Measurements from ENCODE around the gene ZNF541.
"Not testable (repeated sequence)": the region's sequence is repeated elsewhere in the genome, so short reads cannot be mapped to it uniquely, and the experiment has no call there.

The ZNF541 gene

GRCh38 chr19:47600246-47601179, 27.6 kb upstream of the ZNF541 start:
- FAIRE-seq: no peak

GRCh38 chr19:47599671-47600245, 26.8 kb upstream of the ZNF541 start:
- FAIRE-seq: not testable (repeated sequence)

- FAIRE-seq: no peak
Observed at GRCh38 chr19:47598407-47599349, 25.7 kb upstream of the ZNF541 start.

DNA sequence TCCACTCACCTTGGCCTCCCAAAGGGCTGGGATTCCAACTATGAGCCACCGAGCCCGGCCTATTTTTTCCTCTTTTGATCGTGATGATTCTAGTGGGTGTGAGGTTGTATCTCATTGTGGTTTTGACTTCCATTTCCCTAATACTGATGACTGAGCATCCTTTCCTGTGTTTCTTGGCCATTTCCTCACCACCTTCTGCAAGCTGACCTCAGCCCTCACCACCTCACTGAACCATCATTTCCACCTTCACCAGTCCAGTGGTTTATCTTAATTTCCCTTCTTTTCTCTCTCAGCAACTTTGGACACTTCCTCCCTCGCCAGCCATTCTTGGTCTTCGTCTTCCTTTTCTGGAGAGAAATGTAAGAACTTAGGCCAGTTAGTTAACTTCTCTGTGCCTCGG, 23.0 kb upstream of the ZNF541 start:
- no peak for FAIRE-seq

DNA sequence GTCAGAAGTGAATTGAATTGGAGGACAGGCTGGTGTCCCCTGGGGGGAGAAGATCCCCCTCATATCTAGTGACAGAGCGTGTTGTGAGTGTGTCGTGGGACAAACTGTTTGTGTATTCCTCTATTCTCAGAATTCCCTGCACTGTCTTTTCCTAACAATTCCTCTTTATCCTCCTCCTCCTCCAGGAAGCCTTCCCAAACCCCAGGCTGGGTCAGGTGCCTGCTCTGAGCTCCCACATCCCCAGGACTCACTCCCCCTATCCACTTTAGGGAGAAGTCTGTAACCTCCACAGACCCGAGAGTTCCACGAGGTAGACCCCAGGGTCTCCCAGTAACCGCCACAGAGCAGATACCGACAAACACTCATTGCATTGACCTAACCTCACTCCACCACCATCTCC, 20.9 kb upstream of the ZNF541 start:
- no peak for FAIRE-seq

DNA sequence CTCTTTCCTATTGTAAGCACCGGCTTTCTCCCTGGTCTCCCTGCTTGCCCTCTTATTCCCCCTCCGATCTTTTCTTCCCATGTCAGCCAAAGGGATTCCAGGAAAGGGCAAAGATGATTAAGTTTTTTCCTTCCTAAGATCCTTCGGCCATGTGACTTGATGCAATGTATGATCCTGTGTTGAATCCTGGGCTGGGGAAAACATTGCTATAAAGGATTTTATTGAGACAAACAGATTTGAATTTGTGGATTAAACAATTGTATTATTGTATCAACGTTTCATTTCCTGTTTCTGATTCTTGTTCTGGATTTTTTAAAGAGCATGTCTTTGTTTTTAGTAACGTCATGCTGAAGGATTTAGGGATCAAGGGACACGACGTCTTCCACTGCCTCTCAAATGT, 16.9 kb upstream of the ZNF541 start:
- FAIRE-seq: no peak

GRCh38 chr19:47587295-47587694, 14.3 kb upstream of the ZNF541 start:
- FAIRE-seq: no peak

DNA sequence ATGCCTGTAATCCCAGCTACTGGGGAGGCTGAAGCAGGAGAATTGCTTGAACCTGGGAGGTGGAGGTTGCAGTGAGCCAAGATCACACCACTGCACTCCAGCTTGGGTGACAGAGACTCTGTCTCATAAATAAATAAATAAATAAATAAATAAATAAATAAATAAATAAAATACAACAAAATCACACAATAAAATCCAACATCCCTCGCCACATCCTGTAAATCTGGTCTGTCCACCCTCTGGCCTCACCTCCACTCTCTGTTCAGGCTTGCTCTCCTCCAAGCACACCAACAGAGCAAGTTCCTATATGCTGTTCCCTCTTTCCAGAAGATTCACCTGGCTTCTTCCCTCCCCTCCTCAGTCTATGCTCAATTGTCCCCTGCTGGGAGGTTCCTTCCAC, 10.2 kb upstream of the ZNF541 start:
- not testable (repeated sequence) for FAIRE-seq

GRCh38 chr19:47582320-47582909, 9.5 kb upstream of the ZNF541 start:
- no peak for FAIRE-seq

DNA sequence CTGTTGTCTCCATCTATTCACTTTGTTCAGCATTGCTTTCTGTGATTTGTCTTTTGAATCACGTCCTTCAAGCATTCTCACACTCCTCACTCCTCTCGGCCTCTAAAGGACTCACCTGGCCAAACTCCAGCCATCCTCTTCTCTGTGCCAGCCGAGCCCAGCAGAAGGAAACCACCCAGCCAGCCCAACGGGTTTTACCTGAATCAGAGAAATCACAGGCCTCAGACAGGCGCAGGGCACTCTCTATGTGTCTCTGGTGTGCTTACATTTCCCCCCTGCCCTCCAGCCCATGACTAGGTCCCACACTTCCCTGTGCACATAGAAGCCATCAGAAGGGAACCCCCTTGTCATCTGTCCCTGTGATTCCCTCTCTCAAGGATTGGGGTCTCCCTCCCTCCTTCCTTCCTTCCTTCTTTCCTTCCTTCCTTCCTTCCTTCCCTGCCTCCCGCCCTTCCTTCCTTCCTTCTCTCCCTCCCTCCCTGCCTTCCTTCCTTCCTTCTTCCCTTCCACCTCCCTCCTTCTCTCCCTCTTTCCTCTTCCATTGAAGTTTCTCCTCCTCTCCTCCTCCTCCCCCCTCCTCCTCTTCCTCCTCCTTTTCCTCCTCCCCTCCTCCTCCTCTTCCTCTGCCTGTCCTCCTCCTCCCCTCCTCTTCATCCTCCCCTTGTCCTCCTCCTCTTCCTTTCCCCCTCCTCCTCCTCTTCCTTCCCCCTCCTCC, 8.8 kb upstream of the ZNF541 start:
- no peak for FAIRE-seq

GRCh38 chr19:47580397-47580796, 7.4 kb upstream of the ZNF541 start:
- FAIRE-seq: no peak

GRCh38 chr19:47572635-47573034, 313 bp downstream of the ZNF541 start:
- FAIRE-seq: no peak

- FAIRE-seq: no peak
Observed at GRCh38 chr19:47569331-47569730, 3.6 kb downstream of the ZNF541 start.

GRCh38 chr19:47564081-47564480, 8.9 kb downstream of the ZNF541 start:
- FAIRE-seq: peak; percentile 72

DNA sequence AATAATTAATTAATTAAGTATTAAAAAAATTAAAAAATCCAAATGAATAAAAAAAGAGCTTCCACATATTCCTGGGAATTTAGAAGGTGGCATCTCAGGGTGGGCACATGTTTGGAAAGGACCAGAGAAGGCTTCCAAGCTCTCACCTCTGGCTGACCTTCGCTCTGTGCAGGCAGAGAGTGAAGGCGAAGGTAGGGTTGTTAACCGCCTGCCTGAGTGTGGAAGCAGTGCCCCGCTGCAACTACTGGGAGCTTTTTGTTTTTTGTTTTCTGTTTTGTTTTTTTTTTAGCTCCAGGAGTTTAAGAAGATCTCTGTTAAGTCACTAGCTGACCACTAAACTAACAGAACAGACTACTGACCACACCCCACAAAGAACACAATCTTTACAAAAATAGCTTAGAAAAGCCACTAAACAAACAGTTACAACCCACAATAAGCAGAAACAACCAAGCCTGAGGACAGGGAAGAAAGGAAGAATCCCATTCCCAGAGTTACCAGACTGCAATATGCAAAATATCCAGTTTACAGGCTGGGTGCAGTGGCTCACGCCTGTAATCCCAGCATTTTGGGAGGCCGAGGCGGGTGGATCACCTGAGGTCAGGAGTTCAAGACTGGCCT, 11.4 kb downstream of the ZNF541 start:
- no peak for FAIRE-seq

DNA sequence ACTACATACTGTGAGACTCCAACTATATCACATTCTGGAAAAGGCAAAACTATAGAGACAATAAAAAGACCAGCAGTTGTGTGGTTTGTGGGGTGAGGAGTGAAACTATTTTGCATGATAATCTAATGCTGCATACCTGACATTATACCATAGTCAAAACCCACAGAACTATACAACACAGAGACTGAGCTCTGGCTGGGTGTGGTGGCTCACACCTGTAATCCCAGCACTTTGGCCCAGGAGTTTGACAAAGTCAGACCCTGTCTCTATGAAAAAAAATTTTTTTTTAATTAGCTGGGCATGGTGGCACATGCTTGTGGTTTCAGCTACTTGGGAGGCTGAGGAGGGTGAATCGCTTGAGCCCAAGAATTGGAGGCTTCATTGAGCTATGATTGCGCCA, 11.9 kb downstream of the ZNF541 start:
- FAIRE-seq: no peak

GRCh38 chr19:47550129-47550528, 22.8 kb downstream of the ZNF541 start:
- no peak for FAIRE-seq

- FAIRE-seq: no peak
Observed at GRCh38 chr19:47549261-47549862, 23.6 kb downstream of the ZNF541 start.

GRCh38 chr19:47547199-47547598, 25.7 kb downstream of the ZNF541 start:
- FAIRE-seq: no peak

- no peak for FAIRE-seq
Observed at GRCh38 chr19:47545061-47545948, 27.6 kb downstream of the ZNF541 start.

Data from colon (tissue), 2 donors.